ENCODE results near the gene CROCC. TPM values are rescaled to one million over a fixed set of nuclear protein-coding genes. Genes with fewer than 3 reads are reported as not detected.

Gene CROCC
- total RNA-seq, 1 donor from 2014 or later = 31.9 TPM

- peaks cover 0 to 23% of the 10 kb centered on the region in 2 donors for H3K36me3 ChIP-seq
- intact Hi-C loops (cut with DNase I) = no loop called here
- H3K27me3 ChIP-seq = no peaks in the 10 kb centered on the region
- DNase-seq (ENCODE audit: extremely low spot score in 2 of 2) = no peak
- no peak overlapping the region for H3K27ac ChIP-seq
- TF ChIP-seq POLR2A (IDR thresholded peaks at IDR 0.05) (no peak), POLR2AphosphoS5 (IDR thresholded peaks at IDR 0.05; ENCODE audit: insufficient read depth in 1 of 2, low read depth in 1 of 2) (no peak)
- TF ChIP-seq, protein P1, sequence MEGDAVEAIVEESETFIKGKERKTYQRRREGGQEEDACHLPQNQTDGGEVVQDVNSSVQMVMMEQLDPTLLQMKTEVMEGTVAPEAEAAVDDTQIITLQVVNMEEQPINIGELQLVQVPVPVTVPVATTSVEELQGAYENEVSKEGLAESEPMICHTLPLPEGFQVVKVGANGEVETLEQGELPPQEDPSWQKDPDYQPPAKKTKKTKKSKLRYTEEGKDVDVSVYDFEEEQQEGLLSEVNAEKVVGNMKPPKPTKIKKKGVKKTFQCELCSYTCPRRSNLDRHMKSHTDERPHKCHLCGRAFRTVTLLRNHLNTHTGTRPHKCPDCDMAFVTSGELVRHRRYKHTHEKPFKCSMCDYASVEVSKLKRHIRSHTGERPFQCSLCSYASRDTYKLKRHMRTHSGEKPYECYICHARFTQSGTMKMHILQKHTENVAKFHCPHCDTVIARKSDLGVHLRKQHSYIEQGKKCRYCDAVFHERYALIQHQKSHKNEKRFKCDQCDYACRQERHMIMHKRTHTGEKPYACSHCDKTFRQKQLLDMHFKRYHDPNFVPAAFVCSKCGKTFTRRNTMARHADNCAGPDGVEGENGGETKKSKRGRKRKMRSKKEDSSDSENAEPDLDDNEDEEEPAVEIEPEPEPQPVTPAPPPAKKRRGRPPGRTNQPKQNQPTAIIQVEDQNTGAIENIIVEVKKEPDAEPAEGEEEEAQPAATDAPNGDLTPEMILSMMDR (IDR thresholded peaks at IDR 0.05) = no peak
- H3K4me1 ChIP-seq = no peaks in the 10 kb centered on the region
- H3K9me3 ChIP-seq = no peaks in the 10 kb centered on the region
- H3K4me3 ChIP-seq = no peak overlapping the region
Observed at GRCh38 chr1:16996845-16997244, 75.1 kb downstream of the CROCC start.

- H3K4me1 ChIP-seq = no peaks in the 10 kb centered on the region
- no peaks in the 10 kb centered on the region for H3K9me3 ChIP-seq
- intact Hi-C loops (cut with DNase I) = no loop called here
- H3K36me3 ChIP-seq = peaks cover 0 to 32% of the 10 kb centered on the region in 2 donors
- no peak overlapping the region for H3K27ac ChIP-seq
- no peaks in the 10 kb centered on the region for H3K27me3 ChIP-seq
- H3K4me3 ChIP-seq = no peak overlapping the region
- DNase-seq (ENCODE audit: extremely low spot score in 2 of 2) = no peak
- TF ChIP-seq POLR2A (IDR thresholded peaks at IDR 0.05) (no peak), POLR2AphosphoS5 (IDR thresholded peaks at IDR 0.05; ENCODE audit: insufficient read depth in 1 of 2, low read depth in 1 of 2) (no peak)
- TF ChIP-seq, protein P1 (IDR thresholded peaks at IDR 0.05) = no peak
Observed at GRCh38 chr1:16998589-16998988, 76.9 kb downstream of the CROCC start.

GRCh38 chr1:16999863-17000262 is 78.1 kb downstream of the CROCC start:
- no peaks in the 10 kb centered on the region for H3K9me3 ChIP-seq
- DNase-seq (ENCODE audit: extremely low spot score in 2 of 2) = no peak
- H3K27ac ChIP-seq = no peak overlapping the region
- H3K4me3 ChIP-seq = no peak overlapping the region
- H3K27me3 ChIP-seq = no peaks in the 10 kb centered on the region
- peaks cover 0 to 43% of the 10 kb centered on the region in 2 donors for H3K36me3 ChIP-seq
- H3K4me1 ChIP-seq = no peaks in the 10 kb centered on the region
- intact Hi-C loops (cut with DNase I) = no loop called here
- no peak for TF ChIP-seq POLR2A (IDR thresholded peaks at IDR 0.05)
- TF ChIP-seq, protein P1 (IDR thresholded peaks at IDR 0.05) = no peak
- no peak for TF ChIP-seq POLR2AphosphoS5 (IDR thresholded peaks at IDR 0.05; ENCODE audit: insufficient read depth in 1 of 2, low read depth in 1 of 2)

DNA sequence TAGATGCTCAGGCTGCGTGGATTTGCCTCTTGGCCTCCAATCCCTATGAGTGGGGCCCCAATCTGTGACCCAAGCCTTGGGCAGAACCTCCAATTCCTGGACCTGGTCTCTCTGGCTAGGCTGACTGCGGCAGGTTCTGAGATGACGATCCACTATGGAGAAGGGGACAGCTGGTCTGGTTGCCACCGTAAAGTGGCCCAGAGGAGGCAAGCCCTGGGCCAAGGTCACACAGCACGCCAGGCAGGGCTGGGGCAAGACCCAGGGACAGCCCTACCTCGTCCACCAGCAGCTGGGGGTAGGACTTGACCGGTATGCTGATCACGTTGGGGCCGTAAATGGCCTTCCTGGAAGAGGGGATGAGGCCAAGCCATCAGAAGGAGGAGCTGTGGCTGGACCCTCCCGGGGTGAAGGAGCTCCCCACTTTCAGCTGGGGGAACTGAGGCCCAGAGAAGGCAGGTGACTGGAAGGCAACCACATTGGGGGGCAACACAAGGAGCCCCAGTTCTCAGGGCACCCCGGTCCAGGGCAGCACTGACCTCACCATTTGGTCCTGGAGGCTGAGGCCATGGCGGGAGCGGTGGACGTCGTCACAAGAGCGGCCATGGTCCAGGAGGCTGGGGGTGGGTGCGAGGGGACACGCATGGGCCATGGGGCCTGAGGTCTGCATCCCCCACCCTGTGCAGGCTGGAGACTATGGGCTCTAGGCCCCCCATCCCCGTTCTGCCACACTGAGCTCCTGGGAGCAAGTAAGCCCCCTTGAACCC is 80.2 kb downstream of the CROCC start:
- Histone ChIP-seq H3K9me3 (no peaks in the 10 kb centered on the region), H3K36me3 (peaks cover 0 to 38% of the 10 kb centered on the region in 2 donors)

More for the DNA sequence above, 80.2 kb downstream of the CROCC start:
- H3K27ac ChIP-seq = no peak overlapping the region
- H3K27me3 ChIP-seq = no peaks in the 10 kb centered on the region
- intact Hi-C loops (cut with DNase I) = no loop called here
- DNase-seq (ENCODE audit: extremely low spot score in 2 of 2) = no peak
- H3K4me1 ChIP-seq = no peaks in the 10 kb centered on the region
- no peak overlapping the region for H3K4me3 ChIP-seq
- TF ChIP-seq POLR2A (IDR thresholded peaks at IDR 0.05) (no peak), POLR2AphosphoS5 (IDR thresholded peaks at IDR 0.05; ENCODE audit: insufficient read depth in 1 of 2, low read depth in 1 of 2) (no peak)
- TF ChIP-seq, protein P1 (IDR thresholded peaks at IDR 0.05) = no peak
